Kidney glomerular epithelial cell (primary cell): ENCODE results near the gene RBM47.
"Not testable (repeated sequence)": the region's sequence is repeated elsewhere in the genome, so short reads cannot be mapped to it uniquely, and the experiment has no call there.

Source experiments
- DNase-seq: peaks from one replicate; lab custom pipeline; 2025; lab: John Stamatoyannopoulos, UW

Gene RBM47

DNA sequence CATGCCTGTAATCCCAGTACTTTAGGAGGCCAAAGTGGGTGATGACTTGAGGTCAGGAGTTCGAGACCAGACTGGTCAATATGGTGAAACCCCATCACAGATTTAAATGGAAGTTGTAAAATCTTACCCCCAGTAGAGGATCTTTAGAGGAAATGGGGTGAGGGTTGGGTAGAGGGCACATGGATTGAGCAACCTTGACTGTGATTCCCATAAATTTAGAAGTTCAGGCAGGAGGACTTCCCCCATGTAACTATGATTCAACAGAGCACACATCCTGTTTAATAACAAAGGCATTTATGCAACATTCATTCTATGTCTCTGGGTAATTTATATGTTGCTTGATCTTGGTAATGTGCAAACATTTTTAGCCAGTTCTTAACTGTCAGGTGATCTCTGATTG is 143.1 kb downstream of the RBM47 start:
- DNase-seq = peak; percentile 42

DNA sequence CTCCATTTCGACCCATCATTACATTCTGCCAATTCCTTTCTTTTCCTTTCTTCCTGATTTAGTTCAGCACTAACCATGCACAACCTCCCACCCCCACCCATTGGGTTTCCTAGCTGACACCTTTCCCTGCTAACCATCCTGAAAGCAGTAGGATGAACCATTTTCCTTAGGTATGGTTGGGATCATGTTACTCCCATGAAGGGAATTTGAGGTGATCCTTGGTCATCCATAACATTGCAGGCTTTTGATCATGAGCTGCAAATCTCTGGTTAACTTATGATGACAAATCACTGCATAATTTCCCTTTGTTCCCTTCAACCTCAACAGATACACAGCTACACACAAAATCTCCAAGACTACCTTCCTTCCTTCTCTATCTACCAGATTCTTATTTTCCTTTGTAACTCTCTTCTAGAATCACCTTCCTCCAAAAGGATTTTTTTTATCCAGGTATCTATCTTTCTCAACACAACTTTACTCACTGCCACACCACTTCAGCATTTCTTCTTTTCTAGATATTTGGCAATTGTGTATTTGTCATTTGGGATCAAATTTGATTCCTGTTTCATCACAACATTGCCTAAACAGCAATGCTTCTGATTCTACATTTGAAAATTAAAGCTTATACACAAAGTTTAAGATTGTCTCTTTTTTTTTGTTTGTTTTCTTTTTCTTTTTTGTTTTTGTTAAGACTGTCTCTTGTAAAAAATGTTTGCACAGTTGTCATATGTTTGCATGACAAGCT is 145.1 kb downstream of the RBM47 start:
- DNase-seq = peak; percentile 81

DNA sequence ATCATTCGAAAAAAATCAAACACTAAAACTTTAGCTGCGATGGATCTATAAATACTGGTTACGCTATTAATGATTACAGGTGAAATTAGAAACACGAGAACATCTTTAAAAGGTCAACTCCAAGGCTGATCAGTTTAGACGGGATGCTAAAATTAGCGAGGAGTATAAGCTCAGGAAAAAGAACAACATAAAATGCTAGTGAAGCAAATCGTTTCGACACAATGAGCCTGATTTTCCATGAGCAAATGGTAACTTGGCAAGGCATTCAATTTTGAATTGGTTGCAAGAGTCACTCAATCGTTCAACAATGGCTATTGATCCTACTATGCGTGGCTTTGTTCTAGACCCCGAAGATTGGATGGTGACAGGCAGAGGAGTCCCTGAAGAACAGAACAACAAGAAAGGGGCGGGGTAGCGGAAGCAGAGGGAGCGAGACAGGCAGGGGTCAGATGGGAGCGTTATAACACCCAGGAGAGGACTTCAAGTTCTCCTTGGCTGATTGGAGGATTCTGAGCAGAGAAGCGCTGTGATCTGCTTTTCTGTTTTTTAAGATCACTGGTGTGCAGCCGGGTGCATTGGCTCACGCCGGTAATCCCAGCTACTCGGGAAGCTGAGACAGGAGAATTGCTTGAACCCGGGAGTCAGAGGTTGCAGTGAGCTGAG is 146.5 kb downstream of the RBM47 start:
- peak; percentile 49 for DNase-seq

- no peak for DNase-seq
Observed at GRCh38 chr4:40481977-40482376, 147.7 kb downstream of the RBM47 start.

GRCh38 chr4:40480291-40480690 is 149.4 kb downstream of the RBM47 start:
- DNase-seq = no peak

DNA sequence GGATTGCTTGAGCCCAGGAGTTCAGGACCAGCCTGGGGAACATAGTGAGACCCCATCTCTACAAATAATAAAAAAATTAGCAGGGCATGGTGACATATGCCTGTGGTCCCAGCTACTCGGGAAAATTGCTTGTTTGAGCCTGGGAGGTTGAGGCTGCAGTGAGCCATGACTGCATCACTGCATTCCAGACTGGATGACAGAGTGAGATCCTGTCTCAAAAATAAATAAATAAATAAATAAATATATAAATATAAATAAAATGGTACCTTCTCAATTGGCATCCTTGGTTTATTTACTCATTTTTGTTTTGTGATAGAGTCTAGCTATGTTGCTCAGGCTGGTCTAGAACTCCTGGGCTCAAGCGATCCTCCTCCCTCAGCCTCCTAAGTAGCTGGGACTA is 150.3 kb downstream of the RBM47 start:
- DNase-seq = no peak

- DNase-seq = no peak
Observed at GRCh38 chr4:40475609-40476008, 154.1 kb downstream of the RBM47 start.

GRCh38 chr4:40473578-40474388 is 155.9 kb downstream of the RBM47 start:
- DNase-seq = peak; percentile 86

DNA sequence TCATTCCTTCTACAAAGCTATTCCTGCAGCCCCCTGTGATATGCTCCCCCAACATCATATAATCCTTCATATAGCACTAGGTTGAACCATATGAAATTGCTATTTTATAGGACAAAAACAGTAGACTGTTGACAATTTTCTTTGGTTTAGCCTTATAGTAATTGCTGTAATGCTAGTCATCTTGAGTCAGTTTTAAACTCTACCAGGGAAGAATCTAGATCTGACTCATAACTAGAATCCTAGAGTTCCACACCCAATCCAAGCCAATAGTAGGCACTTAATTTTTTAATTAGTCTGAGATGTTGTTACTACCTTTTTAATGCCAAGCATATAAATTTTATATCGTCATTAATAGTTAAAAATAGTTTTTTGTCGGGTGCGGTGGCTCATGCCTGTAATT is 157.7 kb downstream of the RBM47 start:
- peak; percentile 23 for DNase-seq

DNA sequence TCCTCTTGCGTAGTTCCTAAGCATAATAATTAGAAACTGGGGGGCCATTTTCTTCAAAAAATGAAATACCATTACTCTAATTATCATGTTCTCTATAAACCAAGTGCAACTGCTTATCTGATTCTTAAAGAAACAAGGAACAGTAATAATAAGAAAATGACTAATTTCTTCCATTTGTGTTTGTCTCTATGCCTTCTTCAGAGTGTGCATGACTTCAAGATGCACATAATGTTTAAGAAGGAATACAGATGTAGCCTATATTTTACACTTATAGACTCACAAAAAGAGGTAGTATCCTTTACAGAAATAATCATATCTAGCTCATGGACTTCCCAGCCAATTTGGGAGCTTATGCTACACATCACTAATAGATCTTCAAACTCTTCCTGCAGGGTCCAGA is 162.9 kb downstream of the RBM47 start:
- DNase-seq = no peak

- no peak for DNase-seq
Observed at GRCh38 chr4:40462326-40462725, 167.3 kb downstream of the RBM47 start.

GRCh38 chr4:40461879-40462278 is 167.8 kb downstream of the RBM47 start:
- no peak for DNase-seq

- no peak for DNase-seq
Observed at GRCh38 chr4:40461062-40461461, 168.6 kb downstream of the RBM47 start.

- no peak for DNase-seq
Observed at GRCh38 chr4:40458683-40459082, 171.0 kb downstream of the RBM47 start.

GRCh38 chr4:40458109-40458508 is 171.6 kb downstream of the RBM47 start:
- DNase-seq = no peak

DNA sequence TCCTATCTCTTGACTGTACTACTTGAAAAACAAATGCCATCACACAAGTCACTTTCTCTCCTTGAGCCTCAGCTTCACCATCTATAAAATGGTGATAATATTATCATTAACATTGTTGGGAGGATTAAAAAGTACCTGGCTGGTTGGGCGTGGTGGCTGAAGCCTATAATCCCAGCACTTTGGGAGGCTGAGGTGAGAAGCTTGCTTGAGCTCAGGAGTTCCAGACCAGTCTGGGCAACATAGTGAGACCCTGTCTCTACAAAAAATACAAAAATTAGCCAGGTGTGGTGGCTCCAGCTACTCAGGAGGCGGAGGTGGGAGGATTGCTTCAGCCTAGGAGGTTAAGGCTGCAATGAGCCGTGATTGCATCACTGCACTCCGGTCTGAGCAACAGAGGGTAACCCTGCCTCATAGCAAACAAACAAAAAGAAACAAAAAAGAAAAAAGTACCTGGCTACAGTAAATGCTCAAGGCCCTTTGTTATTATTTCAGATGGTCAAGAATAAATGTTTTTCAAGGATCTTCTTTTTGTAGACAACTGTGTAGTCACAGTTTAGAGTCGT is 174.2 kb downstream of the RBM47 start:
- peak; percentile 20 for DNase-seq

GRCh38 chr4:40454816-40455215 is 174.8 kb downstream of the RBM47 start:
- no peak for DNase-seq

- no peak for DNase-seq
Observed at GRCh38 chr4:40453912-40454311, 175.8 kb downstream of the RBM47 start.

GRCh38 chr4:40448875-40449274 is 180.8 kb downstream of the RBM47 start:
- DNase-seq = no peak

DNA sequence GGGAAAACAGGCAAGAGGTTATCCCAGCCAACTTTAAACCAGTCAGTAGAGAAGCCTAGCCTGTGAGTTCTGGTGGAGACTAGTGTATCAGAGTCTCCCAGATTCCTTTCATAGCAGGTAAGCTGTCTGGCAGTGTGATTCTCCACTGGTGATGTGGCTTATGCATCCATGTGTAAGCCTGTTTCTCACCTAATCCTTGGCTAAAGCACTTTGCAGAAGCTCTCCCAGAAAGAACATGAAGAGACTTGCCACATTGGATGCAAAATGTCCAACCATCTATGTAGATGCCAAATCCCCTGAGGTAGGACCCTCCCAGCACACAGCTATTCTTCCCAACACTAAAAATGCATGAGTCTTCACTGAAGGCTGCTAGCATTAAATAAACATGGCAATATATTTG is 182.8 kb downstream of the RBM47 start:
- peak; percentile 29 for DNase-seq

- not testable (repeated sequence) for DNase-seq
Observed at GRCh38 chr4:40446261-40446750, 183.4 kb downstream of the RBM47 start.

GRCh38 chr4:40445671-40446070 is 184.0 kb downstream of the RBM47 start:
- no peak for DNase-seq
